SKM-1 (cell line): ENCODE measurements around the gene MGAT4A.

ENCODE experiments used
- DNase-seq: peaks from one replicate; lab custom pipeline; 2025; ENCODE audit not compliant: unreplicated experiment; lab: John Stamatoyannopoulos, UW

The MGAT4A gene

GRCh38 chr2:98577313-98577712 lies 153.6 kb downstream of the MGAT4A start:
- DNase-seq = no peak

DNA sequence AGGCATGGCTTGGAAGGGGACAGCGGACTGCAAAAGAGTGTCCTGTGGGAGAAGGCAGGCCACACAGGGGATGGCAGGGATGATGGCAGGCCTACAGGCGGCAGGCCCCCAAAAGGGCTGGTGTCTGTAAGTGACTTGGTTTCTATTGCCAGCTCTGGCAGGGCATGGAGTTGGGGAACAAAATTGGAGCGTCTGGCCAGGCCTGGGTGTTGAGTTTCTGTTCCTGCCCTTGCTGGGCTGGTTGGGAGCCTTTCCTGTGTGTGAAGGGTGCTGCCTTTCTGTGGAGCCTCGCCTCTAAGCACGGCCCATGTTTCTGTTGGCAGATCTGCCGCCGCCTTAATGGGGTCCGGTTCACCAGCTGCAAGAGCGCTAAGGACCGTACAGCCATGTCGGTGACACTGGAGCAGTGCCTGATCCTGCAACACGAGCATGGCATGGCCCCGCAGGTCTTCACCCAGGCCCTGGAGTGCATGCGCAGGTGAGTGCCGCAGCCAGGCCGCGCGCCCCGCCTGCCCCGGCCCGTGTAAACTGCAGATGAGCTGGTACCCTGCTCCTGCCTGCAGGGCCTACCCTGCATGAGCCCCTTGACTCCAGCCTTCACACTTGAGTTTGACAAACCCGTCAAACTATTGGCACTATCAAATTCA lies 154.1 kb downstream of the MGAT4A start:
- no peak for DNase-seq

DNA sequence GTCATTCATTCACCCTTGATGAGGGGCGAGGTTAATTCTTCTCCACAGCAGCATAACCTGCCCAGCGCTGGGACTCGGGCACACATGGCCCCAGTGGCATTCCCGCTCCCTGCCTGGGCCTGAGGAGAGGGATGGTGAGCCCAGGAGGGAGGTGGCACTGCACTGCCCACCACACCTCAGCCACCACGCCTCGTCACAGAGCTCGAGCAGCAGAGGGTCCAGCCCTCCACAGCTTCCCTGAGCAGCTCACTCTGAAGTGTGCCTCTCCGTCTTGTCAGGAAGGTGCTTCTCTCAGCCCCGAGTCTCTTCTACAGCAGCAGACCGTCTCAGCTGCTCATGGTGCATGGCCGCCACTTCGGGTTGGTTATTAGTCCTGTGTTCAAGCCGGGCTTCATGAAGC lies 157.5 kb downstream of the MGAT4A start:
- DNase-seq = no peak

GRCh38 chr2:98572676-98573075 lies 158.3 kb downstream of the MGAT4A start:
- no peak for DNase-seq

GRCh38 chr2:98572211-98572610 lies 158.7 kb downstream of the MGAT4A start:
- no peak for DNase-seq

DNA sequence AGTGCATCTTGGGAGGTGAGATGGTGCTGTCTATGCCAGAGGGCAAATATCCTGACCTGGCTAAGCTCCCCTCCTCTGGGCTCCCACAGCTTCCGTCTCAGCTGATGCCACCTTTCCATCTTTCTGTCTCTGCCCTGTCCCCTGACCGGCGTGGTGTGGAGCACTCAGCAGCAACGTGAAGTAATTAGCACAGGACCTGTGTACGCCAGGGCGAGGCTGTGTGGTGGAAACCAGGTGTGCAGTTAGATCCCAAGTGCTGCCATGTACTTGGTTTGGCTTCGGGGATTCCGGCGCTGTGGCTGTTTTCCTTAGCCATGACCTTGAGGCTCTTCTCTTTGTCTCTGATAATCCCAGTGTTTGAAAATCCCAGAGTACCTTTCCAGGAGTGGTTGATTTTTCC lies 159.1 kb downstream of the MGAT4A start:
- DNase-seq = no peak

DNA sequence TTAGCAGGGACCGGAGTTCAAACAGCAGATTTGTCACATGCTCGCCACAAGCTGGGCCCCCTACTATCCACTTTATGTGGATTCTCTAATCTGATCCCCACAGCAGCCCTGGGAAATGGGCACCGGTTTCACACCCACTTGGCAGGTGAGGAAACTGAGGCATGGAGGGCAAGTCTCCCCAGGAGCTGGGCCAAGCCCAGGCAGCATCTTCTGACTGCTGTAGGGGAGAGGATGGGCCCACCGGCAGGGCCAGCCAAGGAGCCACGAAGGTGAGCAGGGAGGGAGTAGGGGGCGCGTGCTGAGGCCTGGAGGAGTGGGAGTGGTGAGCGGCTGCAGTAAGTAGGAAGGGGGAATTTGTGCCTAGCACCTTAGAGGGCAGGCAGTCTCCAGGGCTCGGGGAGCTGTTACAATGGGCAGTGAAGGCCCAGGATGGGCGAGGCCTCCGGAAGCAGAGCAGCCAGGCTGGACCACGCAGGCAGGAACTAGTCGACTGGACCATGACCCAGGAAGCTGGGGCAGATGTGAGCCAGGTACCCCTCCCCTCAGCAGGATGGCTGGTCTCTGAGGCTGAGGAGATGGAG lies 159.7 kb downstream of the MGAT4A start:
- DNase-seq = no peak

DNA sequence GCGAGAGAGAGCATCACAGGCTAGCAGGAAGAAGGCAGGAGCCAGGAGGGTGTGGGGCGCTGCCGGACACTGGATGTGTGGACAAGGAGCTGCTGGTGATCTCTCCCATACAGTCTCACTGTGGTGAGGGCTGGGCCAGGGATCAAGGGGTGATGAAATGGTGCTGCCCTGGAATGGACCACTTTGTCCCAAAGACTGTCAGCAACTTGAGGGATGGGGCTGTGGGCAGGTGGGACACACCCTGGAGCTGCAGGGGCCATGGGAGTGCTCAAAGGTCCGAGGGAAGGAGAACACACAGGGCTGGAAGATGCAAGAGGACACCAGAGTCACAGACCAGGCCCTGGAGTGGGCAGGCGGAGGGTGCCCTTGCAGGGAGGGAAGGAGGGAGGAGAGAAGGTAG lies 160.6 kb downstream of the MGAT4A start:
- no peak for DNase-seq

DNA sequence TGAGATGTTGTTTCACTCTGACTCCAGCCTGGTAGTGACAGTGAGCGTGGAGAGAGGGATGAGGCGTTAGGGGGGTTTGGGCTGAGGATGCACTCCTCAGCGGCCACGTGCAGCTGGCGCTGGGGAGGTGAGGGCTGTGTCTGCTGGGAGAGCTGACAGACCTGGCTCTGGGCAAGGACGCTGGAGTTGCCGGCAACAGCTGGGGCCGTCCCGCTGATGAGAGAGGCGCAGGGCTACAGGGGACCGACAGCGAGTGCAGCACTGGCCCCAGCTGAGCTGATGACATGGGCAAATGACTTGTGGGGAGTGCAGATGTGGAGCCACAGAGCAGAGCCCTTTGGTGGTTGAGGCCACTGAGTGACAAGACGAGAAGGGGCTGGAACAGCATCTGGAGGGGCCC lies 161.0 kb downstream of the MGAT4A start:
- DNase-seq = no peak

- DNase-seq = no peak
Observed at GRCh38 chr2:98569197-98569793, 161.6 kb downstream of the MGAT4A start.
